Memory B cell (primary cell): ENCODE measurements around the gene APOBEC3G.

Source experiments
- ATAC-seq: fragments of 150-1000 bp; cut with Tn5 transposase; 2 replicates; pipeline ENCODE4 v1.10.0; 2021; ENCODE audit warnings: low read depth, mild to moderate bottlenecking, moderate library complexity
- DNase-seq, 2 donors: peaks; one replicate each; pipeline ENCODE4 v3.0.0; 2022; ENCODE audit warnings: low spot score in 2 of 2
- H3K27ac Mint-ChIP-seq: one replicate; pipeline ENCODE4 v1.8.0; 2022; ENCODE audit warnings: mild to moderate bottlenecking, moderate library complexity, mixed read lengths
- H3K27me3 Mint-ChIP-seq: one replicate; pipeline ENCODE4 v1.8.0; 2022; ENCODE audit warnings: mixed read lengths
- H3K36me3 Mint-ChIP-seq: one replicate; pipeline ENCODE4 v1.8.0; 2022; ENCODE audit warnings: mild to moderate bottlenecking, mixed read lengths
- H3K4me1 Mint-ChIP-seq: one replicate; pipeline ENCODE4 v1.8.0; 2022; ENCODE audit warnings: mixed read lengths
- H3K4me3 Mint-ChIP-seq: one replicate; pipeline ENCODE4 v1.8.0; 2022; ENCODE audit warnings: mild to moderate bottlenecking, moderate library complexity, mixed read lengths
- H3K9me3 Mint-ChIP-seq: one replicate; pipeline ENCODE4 v1.8.0; 2022; ENCODE audit warnings: mixed read lengths

The APOBEC3G gene

GRCh38 chr22:39110631-39111561 lies 33.8 kb downstream of the APOBEC3G start:
- H3K4me3 Mint-ChIP-seq: no peak overlapping the region
- DNase-seq (no peak), ATAC-seq (peak; percentile 59)
- H3K27me3 Mint-ChIP-seq: no peaks in the 10 kb centered on the region
- H3K9me3 Mint-ChIP-seq: no peaks in the 10 kb centered on the region
- H3K27ac Mint-ChIP-seq: peak overlapping the region; percentile 29
- H3K4me1 Mint-ChIP-seq: peaks cover 27% of the 10 kb centered on the region
- H3K36me3 Mint-ChIP-seq: no peaks in the 10 kb centered on the region

- DNase-seq: no peak
- H3K4me1 Mint-ChIP-seq: peaks cover 39% of the 10 kb centered on the region
- peak overlapping the region; percentile 86 for H3K27ac Mint-ChIP-seq
- no peaks in the 10 kb centered on the region for H3K9me3 Mint-ChIP-seq
- no peaks in the 10 kb centered on the region for H3K27me3 Mint-ChIP-seq
- H3K36me3 Mint-ChIP-seq: no peaks in the 10 kb centered on the region
- no peak for ATAC-seq
- H3K4me3 Mint-ChIP-seq: no peak overlapping the region
These were observed 37.0 kb downstream of the APOBEC3G start for GRCh38 chr22:39114112-39114511.

DNA sequence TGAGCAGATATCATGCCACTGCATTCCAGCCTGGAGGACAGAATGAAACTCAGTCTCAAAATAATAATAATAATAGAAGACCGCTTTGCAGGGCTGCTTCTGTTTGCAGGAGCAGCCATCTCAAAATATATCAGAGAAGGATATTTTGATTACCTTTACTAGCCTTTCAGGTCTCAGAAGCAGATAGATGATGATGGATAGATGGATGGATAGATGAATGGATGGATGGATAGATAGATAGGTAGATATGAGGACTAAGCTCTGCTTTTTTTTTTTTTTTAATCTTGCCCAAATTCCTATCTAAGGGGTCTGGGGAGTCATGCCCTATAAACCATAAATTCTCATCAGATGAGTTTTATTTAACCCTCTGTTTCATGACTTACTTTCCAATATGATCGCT lies 38.5 kb downstream of the APOBEC3G start:
- H3K36me3 Mint-ChIP-seq: no peaks in the 10 kb centered on the region
- H3K4me1 Mint-ChIP-seq: peaks cover 35% of the 10 kb centered on the region
- no peaks in the 10 kb centered on the region for H3K27me3 Mint-ChIP-seq
- DNase-seq (no peak), ATAC-seq (no peak)
- H3K4me3 Mint-ChIP-seq: no peak overlapping the region
- peak overlapping the region; percentile 86 for H3K27ac Mint-ChIP-seq
- no peaks in the 10 kb centered on the region for H3K9me3 Mint-ChIP-seq

DNA sequence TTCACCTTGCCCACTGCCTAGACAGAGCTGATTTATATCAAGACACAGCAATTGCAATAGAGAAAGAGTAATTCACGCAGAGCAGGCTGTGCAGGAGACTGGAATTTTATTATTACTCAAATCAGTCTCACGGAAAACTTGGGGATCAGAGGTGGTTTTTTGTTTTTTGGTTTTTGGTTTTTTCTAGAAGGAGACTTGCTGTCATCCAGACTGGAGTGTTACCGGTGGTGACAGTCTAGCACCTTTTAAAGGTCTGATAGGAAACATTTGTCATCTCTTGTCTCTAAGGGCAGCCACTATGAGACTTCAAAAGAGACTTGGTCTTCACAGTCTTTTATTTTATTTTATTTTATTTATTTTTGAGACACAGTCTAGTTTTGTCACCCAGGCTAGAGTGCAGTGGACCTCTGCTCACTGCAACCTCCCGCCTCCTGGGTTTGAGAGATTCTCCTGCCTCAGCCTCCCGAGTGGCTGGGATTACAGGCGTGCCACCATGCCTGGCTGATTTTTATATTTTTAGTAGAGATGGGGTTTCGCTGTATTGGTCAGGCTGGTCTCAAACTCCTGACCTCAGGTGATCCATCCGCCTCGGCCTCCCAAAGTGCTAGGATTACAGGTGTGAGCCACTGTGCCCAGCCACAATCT lies 39.0 kb downstream of the APOBEC3G start:
- DNase-seq (no peak), ATAC-seq (no peak)
- Mint-ChIP-seq H3K27me3 (no peaks in the 10 kb centered on the region), H3K9me3 (no peaks in the 10 kb centered on the region), H3K4me1 (peaks cover 31% of the 10 kb centered on the region), H3K4me3 (no peak overlapping the region), H3K36me3 (no peaks in the 10 kb centered on the region), H3K27ac (peak overlapping the region; percentile 86)

- Mint-ChIP-seq H3K4me1 (peaks cover 34% of the 10 kb centered on the region), H3K27ac (peak overlapping the region; percentile 96), H3K27me3 (no peaks in the 10 kb centered on the region), H3K4me3 (peak overlapping the region; percentile 63), H3K9me3 (no peaks in the 10 kb centered on the region), H3K36me3 (no peaks in the 10 kb centered on the region)
- peak; percentile 76 for ATAC-seq
- peak; percentile 65 to 71 for DNase-seq
These were observed 40.6 kb downstream of the APOBEC3G start for GRCh38 chr22:39117585-39118191.

DNA sequence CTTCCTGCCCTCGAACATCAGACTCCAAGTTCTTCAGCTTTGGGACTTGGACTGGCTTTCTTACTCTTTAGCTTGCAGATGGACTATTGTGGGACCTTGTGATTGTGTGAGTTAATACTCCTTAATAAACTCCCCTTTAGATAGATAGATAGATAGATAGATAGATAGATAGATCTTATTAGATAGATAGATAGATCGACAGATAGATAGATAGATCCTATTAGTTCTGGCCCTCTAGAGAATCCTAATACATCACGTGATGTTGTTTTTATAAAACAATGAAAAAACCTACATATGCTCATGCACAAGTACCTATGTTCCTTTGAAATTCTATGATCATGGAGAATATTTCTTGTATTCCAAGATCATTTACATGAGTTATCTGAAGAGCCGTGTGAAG lies 43.9 kb downstream of the APOBEC3G start:
- no peaks in the 10 kb centered on the region for H3K27me3 Mint-ChIP-seq
- H3K4me1 Mint-ChIP-seq: peaks cover 18% of the 10 kb centered on the region
- H3K4me3 Mint-ChIP-seq: no peak overlapping the region
- H3K36me3 Mint-ChIP-seq: no peaks in the 10 kb centered on the region
- H3K27ac Mint-ChIP-seq: no peak overlapping the region
- DNase-seq (no peak), ATAC-seq (no peak)
- no peaks in the 10 kb centered on the region for H3K9me3 Mint-ChIP-seq

DNA sequence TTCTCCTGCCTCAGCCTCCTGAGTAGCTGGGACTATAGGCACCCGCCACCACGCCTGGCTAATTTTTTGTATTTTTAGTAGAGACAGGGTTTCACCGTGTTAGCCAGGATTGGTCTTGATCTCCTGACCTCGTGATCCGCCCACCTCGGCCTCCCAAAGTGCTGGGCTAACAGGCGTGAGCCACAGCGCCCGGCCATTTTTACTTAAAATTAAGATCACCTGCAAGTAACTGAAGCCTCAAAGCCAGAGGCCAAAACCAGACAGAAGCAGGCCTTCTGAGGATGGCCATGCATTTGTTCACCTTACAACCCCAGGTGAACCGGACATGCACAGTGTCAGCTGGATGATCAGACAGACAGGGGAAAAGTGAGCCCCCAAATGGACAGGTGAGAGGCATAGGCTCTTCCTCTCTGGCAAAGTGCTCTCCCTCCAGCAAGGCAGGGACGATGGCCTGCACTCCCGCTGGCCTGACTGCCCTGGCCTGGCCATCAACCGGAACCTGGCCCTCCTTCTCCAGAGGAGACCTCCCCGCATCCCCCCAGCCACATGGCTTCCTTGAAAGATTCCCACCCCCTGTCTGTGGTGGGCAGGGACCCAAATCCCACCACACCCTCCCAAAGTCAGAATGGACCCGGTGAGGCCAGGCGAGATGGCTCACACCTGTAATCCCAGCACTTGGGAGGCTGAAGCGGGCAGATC lies 45.8 kb downstream of the APOBEC3G start:
- H3K27me3 Mint-ChIP-seq: no peaks in the 10 kb centered on the region
- ATAC-seq (no peak), DNase-seq (no peak)
- H3K4me1 Mint-ChIP-seq: peaks cover 8% of the 10 kb centered on the region
- no peaks in the 10 kb centered on the region for H3K36me3 Mint-ChIP-seq
- no peaks in the 10 kb centered on the region for H3K9me3 Mint-ChIP-seq
- no peak overlapping the region for H3K4me3 Mint-ChIP-seq
- H3K27ac Mint-ChIP-seq: no peak overlapping the region

GRCh38 chr22:39123751-39124581 lies 46.9 kb downstream of the APOBEC3G start:
- DNase-seq: no peak
- Mint-ChIP-seq H3K4me1 (peaks cover 11% of the 10 kb centered on the region), H3K9me3 (peaks cover 1% of the 10 kb centered on the region)

GRCh38 chr22:39125622-39126021 lies 48.5 kb downstream of the APOBEC3G start:
- H3K27me3 Mint-ChIP-seq: no peaks in the 10 kb centered on the region
- DNase-seq (no peak), ATAC-seq (no peak)
- H3K36me3 Mint-ChIP-seq: peaks cover 8% of the 10 kb centered on the region
- no peak overlapping the region for H3K27ac Mint-ChIP-seq
- H3K4me3 Mint-ChIP-seq: no peak overlapping the region
- H3K4me1 Mint-ChIP-seq: peaks cover 18% of the 10 kb centered on the region
- peaks cover 1% of the 10 kb centered on the region for H3K9me3 Mint-ChIP-seq

More at GRCh38 chr22:39123751-39124581, 46.9 kb downstream of the APOBEC3G start:
- Mint-ChIP-seq H3K36me3 (no peaks in the 10 kb centered on the region), H3K4me3 (no peak overlapping the region), H3K27me3 (no peaks in the 10 kb centered on the region), H3K27ac (no peak overlapping the region)
- ATAC-seq: no peak

DNA sequence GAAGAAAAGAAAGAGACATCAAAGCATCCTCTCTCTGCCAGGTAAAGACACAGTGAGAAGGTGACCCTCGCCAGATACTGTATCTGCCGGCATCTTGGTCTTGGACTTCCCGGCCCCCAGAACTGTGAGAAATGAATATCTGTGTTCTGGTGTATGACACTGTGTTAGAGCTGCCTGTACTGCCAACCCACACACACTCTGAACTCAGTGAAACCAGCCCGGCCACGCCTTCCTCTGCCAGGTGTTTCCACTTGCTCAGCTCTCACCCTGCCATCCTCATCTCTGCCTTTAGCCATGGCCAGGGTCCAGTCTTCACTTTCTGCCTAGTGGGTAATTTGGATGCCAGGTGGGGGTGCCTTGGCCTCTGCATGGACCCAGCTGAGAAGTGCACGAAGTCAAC lies 51.4 kb downstream of the APOBEC3G start:
- peaks cover 16% of the 10 kb centered on the region for H3K36me3 Mint-ChIP-seq
- no peaks in the 10 kb centered on the region for H3K27me3 Mint-ChIP-seq
- H3K4me1 Mint-ChIP-seq: peaks cover 14% of the 10 kb centered on the region
- DNase-seq (no peak), ATAC-seq (no peak)
- H3K27ac Mint-ChIP-seq: no peak overlapping the region
- H3K9me3 Mint-ChIP-seq: peaks cover 1% of the 10 kb centered on the region
- H3K4me3 Mint-ChIP-seq: no peak overlapping the region

- Mint-ChIP-seq H3K36me3 (peaks cover 18% of the 10 kb centered on the region), H3K9me3 (peaks cover 1% of the 10 kb centered on the region), H3K4me1 (peaks cover 14% of the 10 kb centered on the region), H3K4me3 (no peak overlapping the region), H3K27ac (no peak overlapping the region), H3K27me3 (no peaks in the 10 kb centered on the region)
- DNase-seq: no peak
- ATAC-seq: no peak
These were observed 52.0 kb downstream of the APOBEC3G start for GRCh38 chr22:39129081-39129480.

DNA sequence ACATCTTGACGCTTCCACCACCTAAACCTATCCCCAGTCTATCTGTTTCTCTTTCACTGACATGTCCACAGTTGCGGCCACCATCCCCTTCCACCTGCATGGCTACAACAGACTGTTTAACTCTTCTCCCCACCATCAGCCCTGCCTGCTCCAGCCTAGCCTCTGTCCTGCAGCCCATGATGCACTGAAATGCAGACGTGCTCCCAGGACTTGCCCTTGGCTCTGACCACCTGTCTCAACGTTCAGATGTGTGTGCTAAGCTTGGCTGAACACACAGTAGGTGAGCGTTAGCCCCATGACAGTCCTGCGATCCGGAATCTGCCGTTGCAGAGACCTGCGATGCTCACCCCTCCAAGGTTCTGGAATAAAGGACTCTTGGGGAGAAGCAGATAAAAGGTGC lies 52.7 kb downstream of the APOBEC3G start:
- Mint-ChIP-seq H3K27me3 (no peaks in the 10 kb centered on the region), H3K4me1 (peaks cover 14% of the 10 kb centered on the region), H3K36me3 (peaks cover 18% of the 10 kb centered on the region), H3K27ac (no peak overlapping the region), H3K9me3 (peaks cover 1% of the 10 kb centered on the region), H3K4me3 (no peak overlapping the region)
- ATAC-seq: no peak
- DNase-seq: no peak

DNA sequence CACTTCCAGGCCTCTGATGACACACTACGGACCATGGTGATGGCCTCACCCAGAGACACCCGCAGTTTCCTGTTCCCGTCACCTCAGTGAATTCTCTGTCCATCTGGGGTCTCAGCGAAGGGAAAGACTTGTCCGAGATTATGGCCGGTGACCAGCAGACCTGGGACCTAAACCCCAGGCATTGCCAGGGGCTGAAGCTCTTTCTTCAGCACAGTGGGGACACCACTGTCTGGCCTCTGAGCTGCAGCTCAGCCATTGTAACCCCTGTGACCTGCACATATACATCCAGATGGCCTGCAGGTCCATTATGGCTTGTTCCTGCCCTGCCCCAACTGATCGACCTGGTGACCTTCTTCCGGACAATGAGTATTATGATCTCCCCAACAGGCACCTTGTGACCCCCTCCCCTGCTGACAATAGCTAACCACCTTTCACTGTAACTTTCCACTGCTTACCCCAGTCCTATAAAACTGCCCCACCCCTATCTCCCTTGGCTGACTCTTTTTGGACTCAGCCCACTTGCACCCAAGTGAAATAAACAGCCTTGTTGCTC lies 53.2 kb downstream of the APOBEC3G start:
- Mint-ChIP-seq H3K4me3 (no peak overlapping the region), H3K27me3 (no peaks in the 10 kb centered on the region), H3K36me3 (peaks cover 18% of the 10 kb centered on the region), H3K27ac (no peak overlapping the region), H3K9me3 (peaks cover 1% of the 10 kb centered on the region), H3K4me1 (peaks cover 14% of the 10 kb centered on the region)
- DNase-seq (no peak), ATAC-seq (no peak)
